AG09319 (cell line): ENCODE data around the gene PTPRN.

Experiments used
- DNase-seq: peaks from one replicate; pipeline ENCODE4 v3.0.0-alpha.2; 2010; ENCODE audit warnings: low read depth; ENCODE audit errors: extremely low read depth
- TF ChIP-seq, protein P1 (sequence below): IDR thresholded peaks from 2 replicates; pipeline ENCODE4 v1.5.1; 2011; ENCODE audit warnings: low read depth, mild to moderate bottlenecking, inconsistent platforms, low read length, moderate library complexity

PTPRN gene

DNA sequence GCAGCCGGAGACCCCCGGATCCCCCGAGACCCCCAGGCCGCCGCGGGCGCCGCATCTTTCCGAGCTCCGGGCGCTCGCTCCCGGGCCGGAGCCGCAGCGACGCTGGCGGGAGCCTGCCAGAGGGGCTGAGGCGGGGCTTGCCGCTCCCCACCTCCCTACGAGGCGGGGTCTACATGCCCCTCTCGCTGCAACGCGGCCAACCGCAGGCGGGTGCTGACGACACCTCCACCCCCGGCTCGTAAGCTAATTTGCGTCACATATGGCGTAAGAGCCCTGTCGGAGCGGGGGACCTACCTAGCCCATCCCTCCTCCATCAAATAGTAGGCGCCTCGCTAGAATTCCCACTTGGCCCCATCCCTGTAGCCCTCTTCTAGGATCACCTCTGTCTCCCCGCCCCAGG lies at the start of gene PTPRN:
PTPRN (minus strand) TSS at position 124 of the 400 bp plus-strand sequence; CDS start at position 55, 69 bp downstream.
- DNase-seq, result no peak
- TF ChIP-seq, protein P1, sequence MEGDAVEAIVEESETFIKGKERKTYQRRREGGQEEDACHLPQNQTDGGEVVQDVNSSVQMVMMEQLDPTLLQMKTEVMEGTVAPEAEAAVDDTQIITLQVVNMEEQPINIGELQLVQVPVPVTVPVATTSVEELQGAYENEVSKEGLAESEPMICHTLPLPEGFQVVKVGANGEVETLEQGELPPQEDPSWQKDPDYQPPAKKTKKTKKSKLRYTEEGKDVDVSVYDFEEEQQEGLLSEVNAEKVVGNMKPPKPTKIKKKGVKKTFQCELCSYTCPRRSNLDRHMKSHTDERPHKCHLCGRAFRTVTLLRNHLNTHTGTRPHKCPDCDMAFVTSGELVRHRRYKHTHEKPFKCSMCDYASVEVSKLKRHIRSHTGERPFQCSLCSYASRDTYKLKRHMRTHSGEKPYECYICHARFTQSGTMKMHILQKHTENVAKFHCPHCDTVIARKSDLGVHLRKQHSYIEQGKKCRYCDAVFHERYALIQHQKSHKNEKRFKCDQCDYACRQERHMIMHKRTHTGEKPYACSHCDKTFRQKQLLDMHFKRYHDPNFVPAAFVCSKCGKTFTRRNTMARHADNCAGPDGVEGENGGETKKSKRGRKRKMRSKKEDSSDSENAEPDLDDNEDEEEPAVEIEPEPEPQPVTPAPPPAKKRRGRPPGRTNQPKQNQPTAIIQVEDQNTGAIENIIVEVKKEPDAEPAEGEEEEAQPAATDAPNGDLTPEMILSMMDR, result no peak

DNA sequence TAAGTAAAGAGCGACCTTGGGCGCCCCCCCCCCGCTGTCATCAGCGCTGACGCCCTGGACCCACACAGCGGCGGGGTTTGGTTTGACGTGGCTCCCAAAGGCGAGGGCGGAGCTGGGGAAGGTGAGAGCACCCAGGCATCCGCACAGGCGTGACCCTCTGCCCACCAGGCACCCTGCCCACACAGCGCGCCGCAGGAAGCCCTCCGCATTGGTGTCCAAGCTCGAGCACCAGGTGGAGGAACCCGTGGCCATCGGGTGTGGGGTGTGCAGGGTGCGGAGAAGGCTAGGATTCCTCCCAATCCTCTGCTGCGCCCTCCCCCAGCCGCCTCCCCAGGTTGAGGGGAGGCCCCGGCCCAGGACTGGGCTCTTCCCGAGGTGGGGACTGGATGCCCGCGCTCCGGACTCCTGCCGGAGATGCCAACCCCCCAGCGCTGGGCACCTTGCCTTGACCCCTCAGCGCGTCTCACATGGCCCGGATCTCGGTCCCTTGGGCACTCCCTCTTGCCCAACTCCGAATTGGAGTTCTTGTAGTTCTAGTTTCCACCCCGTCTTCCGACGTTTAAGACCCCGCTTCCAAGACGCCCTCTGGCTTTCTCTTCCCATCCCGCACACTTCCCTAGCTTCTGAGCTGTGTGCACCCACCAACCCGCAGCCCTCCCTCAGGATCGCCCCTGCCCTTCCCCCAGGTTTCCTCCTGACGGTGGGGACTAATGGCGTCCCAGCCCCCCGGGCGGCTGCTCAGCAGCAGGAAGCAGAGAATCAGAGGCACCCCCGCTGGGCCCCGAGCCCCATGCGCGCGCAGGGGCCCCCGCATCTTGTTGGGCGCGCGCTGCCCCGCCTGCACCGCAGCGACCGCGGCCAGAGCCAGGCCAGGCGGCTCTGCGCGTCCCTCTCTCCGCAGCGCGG lies 49.2 kb upstream of the PTPRN start:
- TF ChIP-seq, protein P1, result no peak
- DNase-seq, result no peak

DNA sequence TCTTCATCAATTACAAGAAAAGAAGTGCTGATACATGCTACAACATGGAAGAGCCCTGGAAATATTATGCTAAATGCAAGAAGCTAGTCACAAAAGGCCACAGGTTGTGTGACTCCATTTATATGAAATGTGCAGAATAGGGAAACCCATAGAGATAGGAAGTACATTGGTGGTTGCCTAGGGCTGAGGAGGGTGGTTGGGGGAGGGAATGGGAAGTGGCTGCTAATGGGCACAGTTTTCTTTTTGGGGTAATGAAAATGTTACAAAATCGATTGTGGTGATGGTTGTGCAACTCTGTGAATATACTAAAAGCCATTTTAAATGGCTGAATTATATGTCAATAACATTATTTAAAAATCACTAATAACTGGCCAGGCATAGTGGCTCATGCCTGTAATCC lies 47.6 kb upstream of the PTPRN start:
- TF ChIP-seq, protein P1, result no peak
- no peak for DNase-seq

DNA sequence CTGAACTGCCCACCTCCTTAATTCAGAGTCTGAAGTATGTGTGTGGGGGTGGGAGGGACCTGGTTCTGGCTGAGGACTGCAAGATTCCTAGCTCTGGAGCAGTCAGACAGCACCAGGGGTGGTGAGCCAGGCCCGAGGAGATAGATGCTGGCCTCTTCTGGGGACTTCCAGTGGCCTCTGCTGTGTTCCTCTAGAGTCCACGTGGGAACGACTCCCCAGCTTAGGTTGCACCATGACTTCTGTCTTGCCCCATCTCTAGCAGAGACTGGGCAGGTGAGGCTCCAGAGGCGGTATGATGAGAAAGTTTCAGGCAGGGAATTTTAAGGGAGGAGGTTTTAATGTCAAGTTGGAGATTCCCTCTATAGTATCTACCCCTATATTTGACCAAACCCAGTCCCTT lies 45.4 kb upstream of the PTPRN start:
- no peak for DNase-seq
- TF ChIP-seq, protein P1, result no peak

DNA sequence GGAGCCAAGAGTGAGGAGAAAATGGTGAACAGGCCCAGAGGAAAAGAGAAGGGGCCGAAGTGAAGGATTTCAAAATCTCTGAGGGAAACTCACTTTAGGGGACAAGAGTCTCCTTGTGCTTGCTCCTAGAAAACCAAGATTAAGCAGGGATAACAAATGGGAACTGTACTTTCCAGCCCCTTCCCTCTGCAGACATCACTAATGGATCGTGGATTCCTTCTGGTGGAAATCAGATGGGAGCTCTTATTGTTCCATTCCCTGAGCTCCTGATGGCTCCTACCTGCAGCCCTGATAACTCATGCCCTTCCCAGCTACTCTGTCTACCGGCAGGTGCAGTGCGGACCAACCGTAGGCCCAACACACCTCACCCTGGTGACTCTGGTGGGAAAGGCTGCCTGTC lies 43.9 kb upstream of the PTPRN start:
- DNase-seq, result no peak
- TF ChIP-seq, protein P1, result no peak

DNA sequence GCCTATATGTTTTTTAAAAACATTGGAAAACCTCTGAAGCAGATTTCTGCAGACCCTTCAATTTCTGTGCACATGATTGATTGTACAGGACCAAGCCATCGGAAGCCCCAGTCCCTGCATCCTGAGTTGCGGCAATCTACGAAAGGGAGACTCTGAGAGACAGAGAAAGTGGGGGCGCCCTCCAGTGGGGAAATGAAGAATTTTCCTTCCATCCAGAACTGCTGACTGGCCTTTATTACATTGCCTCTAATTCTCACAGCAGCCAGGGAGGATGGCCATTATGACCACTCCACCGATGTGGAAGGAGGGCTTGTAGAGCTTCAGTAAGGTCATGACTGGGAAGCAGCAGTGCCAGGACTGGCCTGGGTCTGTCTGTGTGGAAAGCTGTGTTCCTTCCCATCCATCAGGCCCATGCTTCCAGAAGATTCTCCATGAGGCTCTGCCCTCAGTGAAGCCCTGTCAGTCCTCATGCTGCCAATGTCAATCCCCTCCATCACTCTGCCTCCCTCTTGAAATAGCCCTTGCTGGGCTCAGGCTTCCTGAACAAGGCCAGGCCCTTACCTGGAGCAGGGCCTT lies 43.3 kb upstream of the PTPRN start:
- DNase-seq, result no peak
- TF ChIP-seq, protein P1, result peak; percentile 58

DNA sequence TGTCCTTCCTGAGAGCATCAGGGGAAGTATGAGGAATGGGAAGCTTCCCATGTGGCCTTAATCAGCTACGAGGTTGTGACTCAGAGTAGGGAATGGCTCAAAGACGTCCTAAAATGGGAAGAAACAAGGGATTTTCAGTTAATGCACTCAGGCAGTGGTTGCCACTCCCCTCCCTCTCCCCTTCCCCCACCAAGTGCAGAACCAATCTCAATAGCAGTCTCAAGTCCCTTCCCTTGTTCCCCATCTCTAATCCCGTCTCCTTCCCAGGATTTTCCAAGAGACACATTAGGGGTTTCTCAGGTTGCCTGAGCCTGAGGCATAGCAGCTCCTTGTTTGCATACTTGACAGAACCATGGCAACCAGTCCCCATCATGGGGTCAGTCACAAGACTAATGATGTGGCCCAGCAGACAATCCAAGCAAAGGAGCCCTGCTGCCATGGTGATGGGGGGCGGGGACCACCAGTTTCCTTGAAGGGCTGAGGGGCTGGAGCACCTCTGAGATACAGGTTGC lies 41.6 kb upstream of the PTPRN start:
- DNase-seq, result peak; percentile 60
- TF ChIP-seq, protein P1, result no peak
